Measurements from ENCODE around the gene DGCR2. TPM values are rescaled to one million over a fixed set of nuclear protein-coding genes. Genes with fewer than 3 reads are reported as not detected.
"Not testable (repeated sequence)": the region's sequence is repeated elsewhere in the genome, so short reads cannot be mapped to it uniquely, and the experiment has no call there.

DGCR2 gene
- total and polyA plus RNA-seq, 2 of the 4 experiments (the other 2 are of a cell fraction), result 17.2 to 35.4 TPM

GRCh38 chr22:19075404-19075803 is 46.8 kb downstream of the DGCR2 start:
- DNase-seq (no peak), ATAC-seq (ENCODE audit: low read depth) (no peak)
- Histone ChIP-seq H3K56ac (ENCODE audit: extremely low read depth, insufficient read depth, low read length) (no peak overlapping the region), H3K9me3 (ENCODE audit: control insufficient read depth, insufficient read depth, low read length) (no peaks in the 10 kb centered on the region), H2BK5ac (ENCODE audit: low read depth, low read length, poor library complexity, severe bottlenecking) (no peak overlapping the region), H3K36me3 (ENCODE audit: control insufficient read depth, insufficient read depth, low read length) (peaks cover 13% of the 10 kb centered on the region; the same call in 1 of the 2 replicates), H4K20me1 (ENCODE audit: insufficient read depth, low read length) (peaks cover 9% of the 10 kb centered on the region; the same call in 1 of the 2 replicates), H3K18ac (ENCODE audit: low read depth, low read length) (no peak overlapping the region), H3K9ac (ENCODE audit: low read depth, low read length) (no peak overlapping the region), H3K79me1 (ENCODE audit: low read depth in 1 of 2, low read length in 2 of 2) (peaks cover 6 to 16% of the 10 kb centered on the region in 2 experiments; a peak in 3 of 4 replicates), H3K4me3 (ENCODE audit: insufficient read depth, low read depth, low read length) (no peak overlapping the region), H4K91ac (ENCODE audit: insufficient read depth, low read depth, low read length) (no peak overlapping the region), H3K4me2 (ENCODE audit: low read depth, low read length) (no peak overlapping the region), H2AFZ (replicated peaks; ENCODE audit: low read length, poor library complexity) (no peak overlapping the region), H4K8ac (ENCODE audit: low read depth in 2 of 2, low read length in 2 of 2) (no peak overlapping the region), H3K14ac (replicated peaks; ENCODE audit: low read depth, low read length) (no peak overlapping the region), H2BK120ac (ENCODE audit: low read depth, low read length) (no peak overlapping the region), H3K9me1 (ENCODE audit: insufficient read depth, low read length) (peaks cover 5% of the 10 kb centered on the region; the same call in 1 of the 2 replicates), H3K4me1 (ENCODE audit: control insufficient read depth, insufficient read depth, low read length) (no peaks in the 10 kb centered on the region), H2BK15ac (ENCODE audit: low read depth, low read length) (no peak overlapping the region), H3K27me3 (ENCODE audit: control insufficient read depth, insufficient read depth, low read length) (no peaks in the 10 kb centered on the region), H2AK5ac (ENCODE audit: low read depth, low read length) (no peak overlapping the region), H3K23ac (ENCODE audit: low read depth, low read length) (no peak overlapping the region), H3K27ac (ENCODE audit: insufficient read depth, low read length) (no peak overlapping the region), H4K5ac (ENCODE audit: low read depth, low read length) (no peak overlapping the region), H2BK20ac (ENCODE audit: low read depth, low read length) (no peak overlapping the region), H2AK9ac (replicated peaks; ENCODE audit: low read depth, low read length, poor library complexity) (no peak overlapping the region), H3K4ac (ENCODE audit: low read depth, low read length) (no peak overlapping the region)
- 100% methylated on average over 1 of the region's 1 CpG; no CpG with 5 or more reads in 1 of the 2 experiments for WGBS, 2 experiments (ENCODE audit: extremely low coverage in 2 of 2, insufficient read length in 1 of 2)
- in situ Hi-C loops (cut with MboI; ENCODE audit: low sequenced_read_pairs) (no loop called here), intact Hi-C loops (cut with micrococcal nuclease) (no loop called here), dilution Hi-C loops (cut with HindIII; ENCODE audit: low sequenced_read_pairs, unreplicated experiment) (no loop called here)
- POLR2A ChIA-PET (ENCODE audit: unreplicated experiment), result no interaction called here
- CTCF ChIA-PET, result no interaction called here
- TF ChIP-seq USF2 (IDR thresholded peaks at IDR 0.05; ENCODE audit: low read depth, low read length) (no peak), NFE2L2 (IDR thresholded peaks at IDR 0.05; ENCODE audit: low read depth, low read length) (no peak)
- no TSS peak for BruUV-seq (replicated peaks)

- peaks cover 16% of the 10 kb centered on the region for H3K36me3 ChIP-seq (ENCODE audit: control insufficient read depth, insufficient read depth, low read length)
- H2BK20ac ChIP-seq (ENCODE audit: low read depth, low read length); H3K4me2 ChIP-seq (ENCODE audit: low read depth, low read length); H4K5ac ChIP-seq (ENCODE audit: low read depth, low read length); POLR2A ChIA-PET (ENCODE audit: unreplicated experiment); H3K9me1 ChIP-seq (ENCODE audit: insufficient read depth, low read length); H2BK15ac ChIP-seq (ENCODE audit: low read depth, low read length); dilution Hi-C loops (cut with HindIII; ENCODE audit: low sequenced_read_pairs, unreplicated experiment); H3K23ac ChIP-seq (ENCODE audit: low read depth, low read length); in situ Hi-C loops (cut with MboI; ENCODE audit: low sequenced_read_pairs); DNase-seq; ATAC-seq (ENCODE audit: low read depth); H3K27me3 ChIP-seq (ENCODE audit: control insufficient read depth, insufficient read depth, low read length); H2BK120ac ChIP-seq (ENCODE audit: low read depth, low read length); H2AK9ac ChIP-seq (replicated peaks; ENCODE audit: low read depth, low read length, poor library complexity); H3K27ac ChIP-seq (ENCODE audit: insufficient read depth, low read length); H2BK5ac ChIP-seq (ENCODE audit: low read depth, low read length, poor library complexity, severe bottlenecking); H3K9ac ChIP-seq (ENCODE audit: low read depth, low read length); intact Hi-C loops (cut with micrococcal nuclease); H2AK5ac ChIP-seq (ENCODE audit: low read depth, low read length); BruUV-seq (replicated peaks); H3K9me3 ChIP-seq (ENCODE audit: control insufficient read depth, insufficient read depth, low read length); H3K4me3 ChIP-seq (ENCODE audit: insufficient read depth, low read depth, low read length); H3K56ac ChIP-seq (ENCODE audit: extremely low read depth, insufficient read depth, low read length); H3K14ac ChIP-seq (replicated peaks; ENCODE audit: low read depth, low read length); H3K18ac ChIP-seq (ENCODE audit: low read depth, low read length); H2AFZ ChIP-seq (replicated peaks; ENCODE audit: low read length, poor library complexity); H3K4me1 ChIP-seq (ENCODE audit: control insufficient read depth, insufficient read depth, low read length); H3K4ac ChIP-seq (ENCODE audit: low read depth, low read length); H4K91ac ChIP-seq (ENCODE audit: insufficient read depth, low read depth, low read length); H4K8ac ChIP-seq (ENCODE audit: low read depth in 2 of 2, low read length in 2 of 2): not testable (repeated sequence)
- CTCF ChIA-PET, result interaction anchor here (0.6 to 1.2 kb wide), 4 partner anchors 11 to 86 kb away, joined by 3 to 7 read pairs (median 4); no protein-coding TSS in a partner anchor
- H4K20me1 ChIP-seq (ENCODE audit: insufficient read depth, low read length), result peaks cover 12% of the 10 kb centered on the region; the same call in 1 of the 2 replicates
- H3K79me1 ChIP-seq (ENCODE audit: low read depth in 1 of 2, low read length in 2 of 2), result peaks cover 6 to 15% of the 10 kb centered on the region in 2 experiments; a peak in 3 of 4 replicates
Observed at GRCh38 chr22:19072853-19073252, 49.4 kb downstream of the DGCR2 start.

Measured in IMR-90 (cell line).